Kidney (tissue), 14 donors: ENCODE results near the gene CFAP298. TPM values are rescaled to one million over a fixed set of nuclear protein-coding genes. Genes with fewer than 3 reads are reported as not detected.
A peak's percentile ranks its signal among the peaks of the same experiment; 100 is the strongest.

Experiments used
- DNase-seq, 5 donors: peaks; one replicate each; pipeline ENCODE4 v3.0.0-alpha.2; 2013 to 2020
- FAIRE-seq: peaks from 2 replicates; lab custom pipeline; 2012; peaks lifted over from hg19 to GRCh38; lab: Jason Lieb, UNC
- H3K27ac ChIP-seq, 2 donors: one replicate each; pipeline ENCODE4 v1.7.0; 2013; ENCODE audit warnings: low read depth in 2 of 2, low read length in 2 of 2, inconsistent platforms in 1 of 2
- H3K27me3 ChIP-seq: one replicate; pipeline ENCODE4 v1.7.1; 2013; ENCODE audit warnings: low read length, inconsistent platforms; ENCODE audit not compliant: control insufficient read depth, insufficient read depth
- H3K36me3 ChIP-seq, 3 donors: one replicate each; pipeline versions ENCODE4 v1.7.0 to v1.7.1; 2013; ENCODE audit warnings: low read length in 3 of 3, control low read depth in 1 of 3, inconsistent platforms in 1 of 3; ENCODE audit not compliant: insufficient read depth in 3 of 3, control insufficient read depth in 2 of 3
- H3K4me1 ChIP-seq, 3 donors: one replicate each; pipeline versions ENCODE4 v1.7.0 to v1.7.1; 2013; ENCODE audit warnings: low read length in 3 of 3, inconsistent platforms in 1 of 3, low read depth in 1 of 3; ENCODE audit not compliant: control insufficient read depth in 2 of 3, insufficient read depth in 2 of 3
- H3K4me3 ChIP-seq, 3 donors: one replicate each; pipeline versions ENCODE4 v1.7.0 to v1.8.1; 2013; ENCODE audit warnings: low read length in 3 of 3, control low read depth in 1 of 3, inconsistent platforms in 1 of 3
- H3K9ac ChIP-seq, 3 donors: one replicate each; pipeline versions ENCODE4 v1.7.0 to v1.7.1; 2013; ENCODE audit warnings: low read length in 3 of 3, control low read depth in 1 of 3, inconsistent platforms in 1 of 3
- H3K9me3 ChIP-seq, 3 donors: one replicate each; pipeline versions ENCODE4 v1.7.0 to v1.7.1; 2013; ENCODE audit warnings: low read length in 3 of 3, control low read depth in 1 of 3, inconsistent platforms in 1 of 3; ENCODE audit not compliant: control insufficient read depth in 2 of 3, insufficient read depth in 1 of 3
- intact Hi-C: fragments of 100-400 bp; cut with DNase I; formaldehyde crosslinking; loops from one replicate; pipeline ENCODE4 v1.11.1; 2022
- polyA plus RNA-seq: library from polyadenylated mRNA; stranded (reverse); fragments of 350-450 nt; fragmentation: Illumina TruSeq; extraction: RNeasy Lipid Tissue Mini Kit (QIAGEN cat#74804); gene quantifications from one replicate; pipeline ENCODE4 v1.2.3, GENCODE V29; 2014; ENCODE audit warnings: low read depth, low replicate concordance; ENCODE audit not compliant: insufficient read depth
- total RNA-seq: library from RNA; stranded (reverse); fragmentation: NEBNext Ultra II Directional; extraction: Animal tissue kit (Norgen Biotek cat#: 25700); gene quantifications from one replicate; pipeline ENCODE4 v1.2.1, GENCODE V29; 2021
- TF ChIP-seq, protein P1 (sequence below): IDR thresholded peaks from 3 replicates; pipeline ENCODE4 v1.5.1; 2012; ENCODE audit warnings: mild to moderate bottlenecking, moderate library complexity, borderline replicate concordance; ENCODE audit not compliant: insufficient read depth; ENCODE audit errors: extremely low read depth
- donor health status: control.
- donor health status: control.
- donor health status: control.
- donor health status: control.
- donor health status: control.
- donor health status: DM: yes; HTN: yes; CAD: no.
- donor health status: Normal renal cell carcinoma (clear cell type).

CFAP298 gene
- total and polyA plus RNA-seq, 2 donors from 2014 or later: 43.8 to 46.9 TPM

DNA sequence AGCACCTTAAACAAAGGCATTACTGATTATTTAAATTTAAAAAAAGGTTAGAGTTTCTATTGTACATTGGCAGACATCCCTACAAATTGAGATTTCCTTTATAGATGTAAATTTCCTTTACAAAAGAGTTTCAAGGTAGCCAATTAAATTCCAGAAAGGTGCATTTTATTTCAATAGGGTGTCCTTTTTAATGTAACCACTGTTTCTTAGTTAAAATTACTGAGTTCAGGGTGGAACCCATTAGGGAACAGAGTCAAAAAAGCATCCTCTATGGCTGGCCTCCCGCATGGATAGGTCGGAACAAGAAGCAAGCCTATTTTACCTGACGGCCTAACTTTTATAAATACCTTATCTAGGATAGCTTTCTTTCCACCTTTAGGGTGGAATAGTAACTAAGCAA lies 51.3 kb downstream of the CFAP298 start:
- Histone ChIP-seq H3K9ac (no peak overlapping the region), H3K4me3 (no peak overlapping the region), H3K9me3 (peaks cover 0 to 6% (median 0%) of the 10 kb centered on the region in 3 donors), H3K27me3 (no peaks in the 10 kb centered on the region), H3K36me3 (no peaks in the 10 kb centered on the region), H3K27ac (no peak overlapping the region), H3K4me1 (no peaks in the 10 kb centered on the region)
- no peak for DNase-seq
- FAIRE-seq: no peak
- intact Hi-C loops: no loop called here
- TF ChIP-seq, protein P1, sequence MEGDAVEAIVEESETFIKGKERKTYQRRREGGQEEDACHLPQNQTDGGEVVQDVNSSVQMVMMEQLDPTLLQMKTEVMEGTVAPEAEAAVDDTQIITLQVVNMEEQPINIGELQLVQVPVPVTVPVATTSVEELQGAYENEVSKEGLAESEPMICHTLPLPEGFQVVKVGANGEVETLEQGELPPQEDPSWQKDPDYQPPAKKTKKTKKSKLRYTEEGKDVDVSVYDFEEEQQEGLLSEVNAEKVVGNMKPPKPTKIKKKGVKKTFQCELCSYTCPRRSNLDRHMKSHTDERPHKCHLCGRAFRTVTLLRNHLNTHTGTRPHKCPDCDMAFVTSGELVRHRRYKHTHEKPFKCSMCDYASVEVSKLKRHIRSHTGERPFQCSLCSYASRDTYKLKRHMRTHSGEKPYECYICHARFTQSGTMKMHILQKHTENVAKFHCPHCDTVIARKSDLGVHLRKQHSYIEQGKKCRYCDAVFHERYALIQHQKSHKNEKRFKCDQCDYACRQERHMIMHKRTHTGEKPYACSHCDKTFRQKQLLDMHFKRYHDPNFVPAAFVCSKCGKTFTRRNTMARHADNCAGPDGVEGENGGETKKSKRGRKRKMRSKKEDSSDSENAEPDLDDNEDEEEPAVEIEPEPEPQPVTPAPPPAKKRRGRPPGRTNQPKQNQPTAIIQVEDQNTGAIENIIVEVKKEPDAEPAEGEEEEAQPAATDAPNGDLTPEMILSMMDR: no peak

DNA sequence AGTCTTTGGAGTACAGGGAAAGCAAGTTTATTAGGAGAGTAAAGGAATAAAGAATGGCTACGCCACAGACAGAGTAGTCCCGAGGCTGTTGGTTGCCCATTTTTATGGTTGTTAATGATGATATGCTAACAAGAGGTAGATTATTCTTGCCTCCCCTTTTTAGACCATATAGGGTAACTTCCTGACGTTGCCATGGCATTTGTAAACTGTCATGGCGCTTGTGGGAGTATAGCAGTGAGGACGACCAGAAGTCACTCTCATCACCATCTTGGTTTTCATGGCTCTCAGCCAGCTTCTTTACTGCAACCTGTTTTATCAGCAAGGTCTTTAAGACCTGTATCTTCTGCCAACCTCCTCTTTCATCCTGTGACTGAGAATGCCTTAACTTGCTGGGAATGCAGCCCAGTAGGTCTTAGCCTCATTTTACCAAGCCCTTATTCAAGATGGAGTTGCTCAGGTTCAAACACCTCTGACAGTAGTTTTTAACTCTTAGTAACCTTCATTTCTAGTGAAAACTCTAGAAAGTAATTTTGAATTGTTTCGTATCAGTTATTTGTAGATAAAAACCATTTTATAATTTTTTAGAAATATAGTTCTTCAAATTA lies 53.1 kb downstream of the CFAP298 start:
- Histone ChIP-seq H3K36me3 (no peaks in the 10 kb centered on the region), H3K4me3 (no peak overlapping the region), H3K4me1 (no peaks in the 10 kb centered on the region), H3K27me3 (no peaks in the 10 kb centered on the region), H3K9me3 (no peaks in the 10 kb centered on the region), H3K27ac (no peak overlapping the region), H3K9ac (no peak overlapping the region)
- peak; percentile 94 for FAIRE-seq
- intact Hi-C loops: no loop called here
- TF ChIP-seq, protein P1: no peak
- DNase-seq: no peak

DNA sequence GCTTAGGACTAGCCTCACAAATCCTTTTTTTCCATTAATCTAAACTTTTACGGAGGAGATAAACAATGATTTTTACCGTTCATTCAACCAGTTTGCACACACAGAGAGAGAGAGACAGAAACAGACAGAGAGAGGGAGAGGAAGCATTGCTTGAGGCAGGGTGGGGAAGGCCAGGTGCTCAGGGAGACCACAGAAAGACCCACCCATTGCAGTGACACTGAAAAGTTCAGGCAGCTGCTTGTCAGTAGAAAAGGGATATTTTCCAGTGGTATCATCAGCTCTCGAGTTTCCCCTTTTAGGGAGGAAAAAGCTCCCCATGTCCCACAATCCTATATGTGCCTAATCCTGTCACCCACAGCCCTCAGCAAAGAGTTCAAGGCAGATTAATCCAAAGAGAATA lies 54.1 kb downstream of the CFAP298 start:
- H3K9me3 ChIP-seq: no peaks in the 10 kb centered on the region
- intact Hi-C loops: no loop called here
- TF ChIP-seq, protein P1: no peak
- no peak overlapping the region for H3K27ac ChIP-seq
- no peaks in the 10 kb centered on the region for H3K4me1 ChIP-seq
- no peak overlapping the region for H3K4me3 ChIP-seq
- no peaks in the 10 kb centered on the region for H3K27me3 ChIP-seq
- DNase-seq (no peak), FAIRE-seq (no peak)
- no peaks in the 10 kb centered on the region for H3K36me3 ChIP-seq
- no peak overlapping the region for H3K9ac ChIP-seq
